ENCODE measurements around the gene SFMBT2. TPM values are rescaled to one million over a fixed set of nuclear protein-coding genes. Genes with fewer than 3 reads are reported as not detected.

Gene SFMBT2
- 4.5 TPM for polyA plus RNA-seq (2013)

GRCh38 chr10:7410862-7411670 is at the start of gene SFMBT2:
Gene SFMBT2 (minus strand): TSS chr10:7411034. CDS start chr10:7381898, 29,136 bp downstream.
- CTCF ChIA-PET, result interaction anchor here (0.7 to 1.7 kb wide), 7 partner anchors 13 to 572 kb away, joined by 3 to 6 read pairs (median 4); no protein-coding TSS in a partner anchor
- under 1% methylated on average over 42 of the region's 66 CpGs for WGBS (ENCODE audit: insufficient coverage)
- H3K27me3 ChIP-seq (replicated peaks in 2 of 5; ENCODE audit: control insufficient read depth in 4 of 5, insufficient read depth in 5 of 5, low read length in 4 of 5), result peaks cover 5 to 45% (median 17%) of the 10 kb centered on the region in 5 experiments
- H3K4me1 ChIP-seq (ENCODE audit: control extremely low read depth in 1 of 4, control insufficient read depth in 4 of 4, insufficient read depth in 4 of 4, low read length in 3 of 4), result peaks cover 0 to 56% (median 51%) of the 10 kb centered on the region in 4 experiments
- peak within 1 kb of the TSS in 1 of 2 experiments; percentile 70 for H3K27ac ChIP-seq (ENCODE audit: insufficient read depth in 1 of 2, low read depth in 1 of 2, low read length in 2 of 2, poor library complexity in 1 of 2, severe bottlenecking in 2 of 2)
- DNase-seq, result peak; percentile 72 to 80 (median 78)
- POLR2A ChIA-PET, result interaction anchor here (0.7 kb wide), 1 partner anchor 22 kb away, joined by 4 read pairs; no protein-coding TSS in a partner anchor
- peak within 1 kb of the TSS; percentile 64 to 90 (median 79) for H3K4me3 ChIP-seq (ENCODE audit: control insufficient read depth in 1 of 7, extremely low read depth in 1 of 7, insufficient read depth in 4 of 7, low read depth in 2 of 7, low read length in 6 of 7)
- H3K9me3 ChIP-seq (ENCODE audit: control extremely low read depth in 1 of 5, control insufficient read depth in 4 of 5, insufficient read depth in 2 of 5, low read depth in 1 of 5, low read length in 4 of 5), result no peaks in the 10 kb centered on the region
- H3K36me3 ChIP-seq (ENCODE audit: control insufficient read depth in 4 of 4, insufficient read depth in 4 of 4, low read length in 3 of 4), result no peaks in the 10 kb centered on the region

- 98% methylated on average over 6 of the region's 6 CpGs for WGBS (ENCODE audit: insufficient coverage)
- ChIA-PET POLR2A (no interaction called here), CTCF (no interaction called here)
- DNase-seq, result no peak
- H3K9me3 ChIP-seq (ENCODE audit: control extremely low read depth in 1 of 5, control insufficient read depth in 4 of 5, insufficient read depth in 2 of 5, low read depth in 1 of 5, low read length in 4 of 5), result no peaks in the 10 kb centered on the region
- no peaks in the 10 kb centered on the region for H3K27me3 ChIP-seq (replicated peaks in 2 of 5; ENCODE audit: control insufficient read depth in 4 of 5, insufficient read depth in 5 of 5, low read length in 4 of 5)
- H3K27ac ChIP-seq (ENCODE audit: insufficient read depth in 1 of 2, low read depth in 1 of 2, low read length in 2 of 2, poor library complexity in 1 of 2, severe bottlenecking in 2 of 2), result no peak overlapping the region
- H3K4me1 ChIP-seq (ENCODE audit: control extremely low read depth in 1 of 4, control insufficient read depth in 4 of 4, insufficient read depth in 4 of 4, low read length in 3 of 4), result peaks cover 0 to 3% (median 0%) of the 10 kb centered on the region in 4 experiments
- no peaks in the 10 kb centered on the region for H3K36me3 ChIP-seq (ENCODE audit: control insufficient read depth in 4 of 4, insufficient read depth in 4 of 4, low read length in 3 of 4)
- no peak overlapping the region for H3K4me3 ChIP-seq (ENCODE audit: control insufficient read depth in 1 of 7, extremely low read depth in 1 of 7, insufficient read depth in 4 of 7, low read depth in 2 of 7, low read length in 6 of 7)
Measured at GRCh38 chr10:7460006-7460405, 49.2 kb upstream of the SFMBT2 start.

GRCh38 chr10:7458556-7458955 is 47.7 kb upstream of the SFMBT2 start:
- Histone ChIP-seq H3K27ac (ENCODE audit: insufficient read depth in 1 of 2, low read depth in 1 of 2, low read length in 2 of 2, poor library complexity in 1 of 2, severe bottlenecking in 2 of 2) (no peak overlapping the region), H3K36me3 (ENCODE audit: control insufficient read depth in 4 of 4, insufficient read depth in 4 of 4, low read length in 3 of 4) (no peaks in the 10 kb centered on the region), H3K4me3 (ENCODE audit: control insufficient read depth in 1 of 7, extremely low read depth in 1 of 7, insufficient read depth in 4 of 7, low read depth in 2 of 7, low read length in 6 of 7) (no peak overlapping the region), H3K4me1 (ENCODE audit: control extremely low read depth in 1 of 4, control insufficient read depth in 4 of 4, insufficient read depth in 4 of 4, low read length in 3 of 4) (peaks cover 0 to 3% (median 0%) of the 10 kb centered on the region in 4 experiments), H3K27me3 (replicated peaks in 2 of 5; ENCODE audit: control insufficient read depth in 4 of 5, insufficient read depth in 5 of 5, low read length in 4 of 5) (no peaks in the 10 kb centered on the region), H3K9me3 (ENCODE audit: control extremely low read depth in 1 of 5, control insufficient read depth in 4 of 5, insufficient read depth in 2 of 5, low read depth in 1 of 5, low read length in 4 of 5) (no peaks in the 10 kb centered on the region)
- ChIA-PET CTCF (no interaction called here), POLR2A (no interaction called here)
- DNase-seq, result no peak
- 100% methylated on average over 1 of the region's 2 CpGs for WGBS (ENCODE audit: insufficient coverage)

- POLR2A ChIA-PET, result no interaction called here
- no peak overlapping the region for H3K27ac ChIP-seq (ENCODE audit: insufficient read depth in 1 of 2, low read depth in 1 of 2, low read length in 2 of 2, poor library complexity in 1 of 2, severe bottlenecking in 2 of 2)
- H3K4me3 ChIP-seq (ENCODE audit: control insufficient read depth in 1 of 7, extremely low read depth in 1 of 7, insufficient read depth in 4 of 7, low read depth in 2 of 7, low read length in 6 of 7), result no peak overlapping the region
- peaks cover 0 to 3% (median 0%) of the 10 kb centered on the region in 4 experiments for H3K4me1 ChIP-seq (ENCODE audit: control extremely low read depth in 1 of 4, control insufficient read depth in 4 of 4, insufficient read depth in 4 of 4, low read length in 3 of 4)
- CTCF ChIA-PET, result no interaction called here
- DNase-seq, result no peak
- H3K9me3 ChIP-seq (ENCODE audit: control extremely low read depth in 1 of 5, control insufficient read depth in 4 of 5, insufficient read depth in 2 of 5, low read depth in 1 of 5, low read length in 4 of 5), result no peaks in the 10 kb centered on the region
- no peaks in the 10 kb centered on the region for H3K36me3 ChIP-seq (ENCODE audit: control insufficient read depth in 4 of 4, insufficient read depth in 4 of 4, low read length in 3 of 4)
- 96% methylated on average over 12 of the region's 14 CpGs for WGBS (ENCODE audit: insufficient coverage)
- no peaks in the 10 kb centered on the region for H3K27me3 ChIP-seq (replicated peaks in 2 of 5; ENCODE audit: control insufficient read depth in 4 of 5, insufficient read depth in 5 of 5, low read length in 4 of 5)
Measured at GRCh38 chr10:7457478-7458316, 46.9 kb upstream of the SFMBT2 start.

GRCh38 chr10:7449063-7449695 is 38.3 kb upstream of the SFMBT2 start:
- peaks cover 0 to 23% (median 12%) of the 10 kb centered on the region in 5 experiments for H3K9me3 ChIP-seq (ENCODE audit: control extremely low read depth in 1 of 5, control insufficient read depth in 4 of 5, insufficient read depth in 2 of 5, low read depth in 1 of 5, low read length in 4 of 5)
- 100% methylated on average over 1 of the region's 4 CpGs for WGBS (ENCODE audit: insufficient coverage)
- POLR2A ChIA-PET, result no interaction called here
- no peaks in the 10 kb centered on the region for H3K27me3 ChIP-seq (replicated peaks in 2 of 5; ENCODE audit: control insufficient read depth in 4 of 5, insufficient read depth in 5 of 5, low read length in 4 of 5)
- peak in 1 of 3 donors; percentile 19 for DNase-seq
- no peaks in the 10 kb centered on the region for H3K36me3 ChIP-seq (ENCODE audit: control insufficient read depth in 4 of 4, insufficient read depth in 4 of 4, low read length in 3 of 4)
- H3K27ac ChIP-seq (ENCODE audit: insufficient read depth in 1 of 2, low read depth in 1 of 2, low read length in 2 of 2, poor library complexity in 1 of 2, severe bottlenecking in 2 of 2), result no peak overlapping the region
- H3K4me1 ChIP-seq (ENCODE audit: control extremely low read depth in 1 of 4, control insufficient read depth in 4 of 4, insufficient read depth in 4 of 4, low read length in 3 of 4), result peaks cover 0 to 6% (median 3%) of the 10 kb centered on the region in 4 experiments
- CTCF ChIA-PET, result no interaction called here
- no peak overlapping the region for H3K4me3 ChIP-seq (ENCODE audit: control insufficient read depth in 1 of 7, extremely low read depth in 1 of 7, insufficient read depth in 4 of 7, low read depth in 2 of 7, low read length in 6 of 7)

- POLR2A ChIA-PET, result no interaction called here
- 94% methylated on average over 5 of the region's 7 CpGs for WGBS (ENCODE audit: insufficient coverage)
- Histone ChIP-seq H3K9me3 (ENCODE audit: control extremely low read depth in 1 of 5, control insufficient read depth in 4 of 5, insufficient read depth in 2 of 5, low read depth in 1 of 5, low read length in 4 of 5) (peaks cover 0 to 23% (median 12%) of the 10 kb centered on the region in 5 experiments), H3K4me1 (ENCODE audit: control extremely low read depth in 1 of 4, control insufficient read depth in 4 of 4, insufficient read depth in 4 of 4, low read length in 3 of 4) (peaks cover 0 to 6% (median 3%) of the 10 kb centered on the region in 4 experiments), H3K27me3 (replicated peaks in 2 of 5; ENCODE audit: control insufficient read depth in 4 of 5, insufficient read depth in 5 of 5, low read length in 4 of 5) (no peaks in the 10 kb centered on the region), H3K36me3 (ENCODE audit: control insufficient read depth in 4 of 4, insufficient read depth in 4 of 4, low read length in 3 of 4) (no peaks in the 10 kb centered on the region), H3K27ac (ENCODE audit: insufficient read depth in 1 of 2, low read depth in 1 of 2, low read length in 2 of 2, poor library complexity in 1 of 2, severe bottlenecking in 2 of 2) (no peak overlapping the region), H3K4me3 (ENCODE audit: control insufficient read depth in 1 of 7, extremely low read depth in 1 of 7, insufficient read depth in 4 of 7, low read depth in 2 of 7, low read length in 6 of 7) (no peak overlapping the region)
- CTCF ChIA-PET, result interaction anchor here (1.3 kb wide), 1 partner anchor 9 kb away, joined by 5 read pairs; no protein-coding TSS in a partner anchor
- no peak for DNase-seq
Measured at GRCh38 chr10:7445474-7446185, 34.8 kb upstream of the SFMBT2 start.

All from common myeloid progenitor, CD34-positive (primary cell).